GM18909 (cell line): ENCODE results near the gene BSN.
"Not testable (repeated sequence)": the region's sequence is repeated elsewhere in the genome, so short reads cannot be mapped to it uniquely, and the experiment has no call there.

Experiments
- ATAC-seq: cut with Tn5 transposase; IDR thresholded peaks from one replicate; pipeline ENCODE4 v1.9.1; 2021; ENCODE audit warnings: mild to moderate bottlenecking; ENCODE audit not compliant: unreplicated experiment, poor library complexity

BSN gene

GRCh38 chr3:49687424-49687795 lies 133.1 kb downstream of the BSN start:
- not testable (repeated sequence) for ATAC-seq

GRCh38 chr3:49688338-49689045 lies 134.2 kb downstream of the BSN start:
- ATAC-seq: not testable (repeated sequence)

GRCh38 chr3:49689046-49689907 lies 135.0 kb downstream of the BSN start, which contains the start of the genes MST1 and RNF123:
Gene MST1, minus strand, starts transcription at chr3:49689474. Its CDS starts 783 bp downstream, at chr3:49688691.
Gene RNF123, plus strand, starts transcription at chr3:49689557. Its CDS starts 1,609 bp downstream, at chr3:49691166.
- peak; percentile 60 for ATAC-seq

GRCh38 chr3:49689908-49690624 lies 135.8 kb downstream of the BSN start:
- not testable (repeated sequence) for ATAC-seq

- ATAC-seq: not testable (repeated sequence)
Measured at GRCh38 chr3:49690856-49691255, 136.6 kb downstream of the BSN start.

- not testable (repeated sequence) for ATAC-seq
Measured at GRCh38 chr3:49691481-49691880, 137.2 kb downstream of the BSN start.

- not testable (repeated sequence) for ATAC-seq
Measured at GRCh38 chr3:49694409-49695070, 140.3 kb downstream of the BSN start.

GRCh38 chr3:49695350-49696015 lies 141.2 kb downstream of the BSN start:
- not testable (repeated sequence) for ATAC-seq

- no peak for ATAC-seq
Measured at GRCh38 chr3:49699281-49699979, 145.2 kb downstream of the BSN start.

GRCh38 chr3:49700014-49700413 lies 145.7 kb downstream of the BSN start:
- no peak for ATAC-seq

- ATAC-seq: no peak
Measured at GRCh38 chr3:49700453-49701128, 146.3 kb downstream of the BSN start.

- ATAC-seq: no peak
Measured at GRCh38 chr3:49701388-49702077, 147.3 kb downstream of the BSN start.

- ATAC-seq: no peak
Measured at GRCh38 chr3:49702672-49703071, 148.4 kb downstream of the BSN start.

- peak; percentile 55 for ATAC-seq
Measured at GRCh38 chr3:49703443-49703927, 149.2 kb downstream of the BSN start.

GRCh38 chr3:49703956-49704355 lies 149.7 kb downstream of the BSN start:
- no peak for ATAC-seq

GRCh38 chr3:49704629-49705028 lies 150.4 kb downstream of the BSN start:
- no peak for ATAC-seq

- no peak for ATAC-seq
Measured at GRCh38 chr3:49705390-49705960, 151.2 kb downstream of the BSN start.
